Suprapubic skin (tissue), 4 donors: Measurements from ENCODE around the gene COL6A3.

ENCODE experiments used
- EP300 ChIP-seq: sonication (generic); formaldehyde crosslinking; IDR thresholded peaks from one replicate; pipeline ENCODE4 v1.6.1; 2017; ENCODE audit warnings: antibody characterized with exemption
- POLR2AphosphoS5 ChIP-seq, 3 donors: sonication (generic); formaldehyde crosslinking; IDR thresholded peaks; one replicate each; pipeline ENCODE4 v1.6.1; 2017; ENCODE audit warnings: antibody characterized with exemption in 3 of 3

DNA sequence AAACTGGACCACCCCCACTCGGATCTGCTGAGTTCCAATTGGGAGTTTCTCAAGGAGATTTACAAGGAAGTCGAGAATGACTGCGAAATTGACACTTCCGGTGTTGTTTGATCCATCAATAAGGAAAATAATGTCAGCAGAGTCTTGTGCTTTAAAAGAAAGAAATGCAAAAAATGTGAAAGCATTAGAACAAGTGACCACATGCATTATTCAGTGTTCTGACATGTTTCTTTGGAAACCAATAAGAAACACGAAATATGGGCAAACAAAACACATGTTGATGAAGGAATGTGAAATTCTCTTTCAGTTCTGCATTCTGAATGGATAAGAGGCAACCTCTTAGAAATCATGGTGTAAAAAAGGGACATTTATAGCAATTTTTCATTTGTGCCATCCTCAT is 25.9 kb downstream of the COL6A3 start:
- no peak for TF ChIP-seq EP300
- TF ChIP-seq POLR2AphosphoS5 (IDR thresholded peaks at IDR 0.05) = no peak
